Activated naive CD8-positive, alpha-beta T cell (primary cell): ENCODE results near the gene TMTC1.
A peak's percentile ranks its signal among the peaks of the same experiment; 100 is the strongest.

Experiments used
- H3K27ac Mint-ChIP-seq: one replicate; pipeline ENCODE4 v1.8.0; 2021; ENCODE audit warnings: mixed read lengths
- H3K27me3 Mint-ChIP-seq: one replicate; pipeline ENCODE4 v1.8.0; 2021; ENCODE audit warnings: mixed read lengths
- H3K36me3 Mint-ChIP-seq: one replicate; pipeline ENCODE4 v1.8.0; 2021; ENCODE audit warnings: mixed read lengths
- H3K4me1 Mint-ChIP-seq: one replicate; pipeline ENCODE4 v1.8.0; 2021; ENCODE audit warnings: low read depth, mixed read lengths
- H3K4me3 Mint-ChIP-seq: one replicate; pipeline ENCODE4 v1.8.0; 2021; ENCODE audit warnings: mild to moderate bottlenecking, mixed read lengths
- H3K9me3 Mint-ChIP-seq: one replicate; pipeline ENCODE4 v1.8.0; 2021; ENCODE audit warnings: low read depth, mixed read lengths

TMTC1 gene

DNA sequence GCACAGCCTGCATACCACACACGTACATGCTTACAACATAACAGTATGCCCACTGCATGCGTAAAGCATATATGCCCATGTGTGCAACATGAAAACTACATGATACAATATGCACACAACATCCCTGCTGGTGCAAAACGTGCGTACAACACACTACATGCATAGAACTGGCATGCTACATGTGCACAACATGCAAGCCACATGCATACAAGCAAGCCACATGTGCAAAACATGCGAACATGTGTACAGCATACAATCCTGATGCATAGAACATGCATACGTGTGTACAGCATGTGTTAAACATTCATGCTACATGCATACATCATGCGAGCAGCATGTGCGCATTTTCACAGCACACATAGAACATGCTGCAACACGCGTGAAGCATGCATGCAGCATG, 8.4 kb upstream of the TMTC1 start:
- Mint-ChIP-seq H3K4me3 (no peak overlapping the region), H3K36me3 (no peaks in the 10 kb centered on the region), H3K27me3 (peaks cover 5% of the 10 kb centered on the region), H3K9me3 (no peaks in the 10 kb centered on the region), H3K4me1 (no peaks in the 10 kb centered on the region), H3K27ac (no peak overlapping the region)

DNA sequence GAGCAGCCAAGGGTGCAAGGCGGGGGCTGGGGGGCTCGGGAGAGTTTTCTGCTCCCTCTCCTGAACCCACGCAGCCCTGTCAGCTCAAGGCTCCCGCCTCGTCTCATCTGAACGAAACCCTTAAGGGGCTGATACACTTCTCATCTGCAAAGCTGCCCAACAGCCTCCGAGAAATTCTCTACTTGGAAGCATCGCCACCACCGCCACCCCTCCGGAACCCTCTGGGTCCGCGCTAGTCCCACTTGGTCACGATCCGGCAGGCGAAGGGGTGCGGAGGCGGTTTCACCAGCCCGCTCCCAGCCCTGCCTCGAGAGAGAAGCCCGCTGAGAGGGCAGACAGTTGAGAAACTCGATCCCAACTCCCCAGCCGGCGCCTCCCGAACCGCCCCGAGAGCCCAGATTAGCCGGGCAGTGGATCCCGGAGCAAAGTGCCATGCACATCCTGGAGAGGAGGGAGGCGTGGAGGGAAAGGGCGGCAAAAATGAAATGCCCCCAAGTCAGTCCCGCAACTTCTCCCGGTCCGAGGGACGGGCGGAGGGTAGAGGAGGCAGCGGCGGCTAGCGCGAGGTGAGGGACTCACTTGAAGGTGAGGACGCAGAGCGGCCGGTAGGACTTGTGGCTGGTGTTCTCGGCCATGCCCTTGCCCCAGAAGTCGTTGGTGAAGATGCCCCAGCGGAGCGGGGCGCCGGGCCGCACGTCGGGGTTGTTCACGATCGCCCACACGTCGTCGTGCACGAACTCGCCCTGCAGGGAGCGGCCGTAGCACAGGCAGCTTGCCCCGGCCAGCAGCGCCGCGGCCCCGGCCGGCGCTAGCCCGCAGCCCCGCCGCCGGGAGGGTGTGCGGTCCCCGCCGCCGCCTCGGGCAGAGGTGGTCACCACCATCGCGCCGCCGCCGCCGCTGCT, 620 bp downstream of the TMTC1 start:
- H3K27me3 Mint-ChIP-seq = peaks cover 34% of the 10 kb centered on the region
- no peak overlapping the region for H3K27ac Mint-ChIP-seq
- H3K9me3 Mint-ChIP-seq = no peaks in the 10 kb centered on the region
- no peak overlapping the region for H3K4me3 Mint-ChIP-seq
- H3K36me3 Mint-ChIP-seq = no peaks in the 10 kb centered on the region
- peaks cover 11% of the 10 kb centered on the region for H3K4me1 Mint-ChIP-seq

DNA sequence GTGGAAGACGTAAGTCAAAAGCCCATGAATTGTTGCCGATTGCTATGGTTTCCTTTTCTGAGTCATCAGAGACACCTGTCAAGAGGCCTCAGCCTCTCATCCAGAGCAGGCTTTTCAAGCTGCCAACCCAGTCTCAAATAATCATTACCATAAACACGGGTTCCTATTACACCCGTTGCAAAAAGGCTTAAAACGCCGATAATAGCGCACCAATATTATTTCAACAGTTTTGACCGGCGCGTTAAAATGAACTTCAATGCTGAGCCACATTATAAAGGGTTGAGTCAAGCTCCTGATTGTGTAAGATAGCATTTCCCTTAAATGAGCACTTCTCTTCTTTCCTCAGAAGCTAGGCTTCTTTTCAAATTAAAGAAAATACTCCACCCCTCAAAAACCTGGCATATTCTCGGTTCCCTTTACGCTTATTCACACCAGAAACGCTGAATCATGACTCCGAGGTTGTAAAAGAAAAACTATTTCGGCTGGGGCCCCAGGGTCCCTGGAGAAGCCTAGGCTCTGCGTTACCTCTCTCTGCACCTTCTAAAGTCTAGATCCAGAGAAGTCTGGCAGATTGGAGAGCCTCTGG, 1.4 kb downstream of the TMTC1 start:
- H3K4me3 Mint-ChIP-seq = peak overlapping the region; percentile 48
- H3K9me3 Mint-ChIP-seq = no peaks in the 10 kb centered on the region
- H3K36me3 Mint-ChIP-seq = no peaks in the 10 kb centered on the region
- H3K27ac Mint-ChIP-seq = no peak overlapping the region
- H3K4me1 Mint-ChIP-seq = peaks cover 11% of the 10 kb centered on the region
- H3K27me3 Mint-ChIP-seq = peaks cover 32% of the 10 kb centered on the region

DNA sequence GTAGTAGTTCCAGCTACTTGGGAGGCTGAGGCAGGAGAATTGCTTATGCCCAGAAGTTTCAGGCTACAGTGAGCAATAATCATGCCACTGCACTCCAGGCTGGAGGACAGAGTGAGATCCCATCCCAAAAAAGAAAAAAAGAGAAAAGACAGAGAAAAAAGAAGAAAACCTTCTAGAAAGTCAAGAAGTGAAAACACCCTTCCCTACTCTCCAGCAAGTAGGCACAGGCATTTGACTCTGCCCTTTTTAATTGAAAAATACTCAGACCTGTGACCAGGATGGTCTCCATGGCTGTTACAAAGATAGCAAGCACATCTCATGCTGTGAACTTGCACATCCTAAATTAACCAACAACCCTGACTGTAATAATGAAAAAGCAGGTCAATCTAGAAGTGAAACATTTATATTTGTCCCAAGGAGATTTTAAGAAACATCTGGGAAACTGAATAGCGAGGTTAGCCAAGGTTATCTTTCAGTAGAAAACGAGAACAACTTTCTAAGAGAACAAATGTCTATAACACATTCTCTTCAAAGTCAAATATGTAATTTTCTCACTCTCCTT, 2.0 kb downstream of the TMTC1 start:
- no peaks in the 10 kb centered on the region for H3K36me3 Mint-ChIP-seq
- peaks cover 30% of the 10 kb centered on the region for H3K27me3 Mint-ChIP-seq
- no peak overlapping the region for H3K27ac Mint-ChIP-seq
- no peaks in the 10 kb centered on the region for H3K9me3 Mint-ChIP-seq
- H3K4me3 Mint-ChIP-seq = peak overlapping the region; percentile 48
- H3K4me1 Mint-ChIP-seq = peaks cover 11% of the 10 kb centered on the region

DNA sequence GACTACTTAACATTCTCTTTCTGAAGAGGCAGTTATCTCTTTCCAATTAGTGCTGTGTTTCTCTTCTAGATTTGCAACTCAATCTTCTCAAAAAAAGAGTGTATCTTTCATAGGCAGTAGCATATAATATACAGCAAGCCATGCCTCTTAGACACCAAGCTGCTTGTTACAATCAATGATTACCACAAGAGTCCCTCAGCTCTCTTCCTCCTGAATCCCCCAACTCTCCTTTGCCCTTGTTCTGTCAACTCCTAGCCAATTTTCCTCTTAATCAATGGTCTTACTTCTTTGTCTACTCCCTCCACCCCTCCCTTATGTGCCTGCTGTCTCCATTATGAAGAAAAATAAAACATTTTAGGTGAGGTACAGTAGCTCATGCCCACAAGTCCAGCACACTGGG, 2.6 kb downstream of the TMTC1 start:
- Mint-ChIP-seq H3K4me3 (no peak overlapping the region), H3K9me3 (no peaks in the 10 kb centered on the region), H3K27ac (no peak overlapping the region), H3K27me3 (peaks cover 31% of the 10 kb centered on the region), H3K36me3 (no peaks in the 10 kb centered on the region), H3K4me1 (peaks cover 11% of the 10 kb centered on the region)

DNA sequence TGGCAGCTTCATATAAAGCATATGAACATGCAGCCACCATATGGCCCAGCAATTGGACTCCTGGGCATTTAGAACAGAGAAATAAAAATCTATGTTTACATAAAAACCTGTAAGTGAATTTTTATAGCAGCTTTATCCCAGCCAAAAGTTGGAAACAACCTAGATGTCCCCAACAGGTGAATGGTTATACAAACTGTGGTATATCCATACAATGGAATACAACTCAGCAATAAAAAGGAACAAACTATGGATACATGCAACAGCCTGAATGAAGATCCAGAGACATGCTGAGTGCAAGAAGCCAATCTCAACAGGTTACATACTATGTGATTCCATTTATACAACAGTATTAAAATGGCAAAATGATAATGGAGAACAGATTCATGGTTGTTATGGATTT, 3.7 kb downstream of the TMTC1 start:
- Mint-ChIP-seq H3K36me3 (no peaks in the 10 kb centered on the region), H3K4me1 (peaks cover 11% of the 10 kb centered on the region), H3K9me3 (no peaks in the 10 kb centered on the region), H3K27me3 (peaks cover 28% of the 10 kb centered on the region), H3K27ac (no peak overlapping the region), H3K4me3 (no peak overlapping the region)

DNA sequence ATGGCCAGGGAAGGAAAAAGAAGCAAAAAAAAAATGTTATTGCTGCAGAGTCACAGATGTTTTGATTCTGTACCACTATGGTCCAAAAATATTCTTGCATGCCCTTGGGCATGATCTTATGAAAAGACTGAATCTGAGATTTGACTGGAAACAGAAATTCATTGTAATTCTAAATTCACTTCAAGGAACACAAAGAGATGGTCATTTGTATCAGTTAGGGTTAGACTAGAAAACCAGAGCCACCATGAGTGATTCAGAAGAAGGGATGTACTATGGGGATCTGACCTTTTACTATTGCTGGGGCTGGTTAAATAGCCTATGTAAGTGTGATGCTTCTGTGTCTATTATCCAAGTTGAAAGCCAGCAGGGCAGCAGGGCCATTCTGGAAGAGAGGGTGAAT, 5.2 kb downstream of the TMTC1 start:
- Mint-ChIP-seq H3K27ac (no peak overlapping the region), H3K36me3 (no peaks in the 10 kb centered on the region), H3K4me1 (peaks cover 9% of the 10 kb centered on the region), H3K4me3 (no peak overlapping the region), H3K9me3 (no peaks in the 10 kb centered on the region), H3K27me3 (peaks cover 26% of the 10 kb centered on the region)

DNA sequence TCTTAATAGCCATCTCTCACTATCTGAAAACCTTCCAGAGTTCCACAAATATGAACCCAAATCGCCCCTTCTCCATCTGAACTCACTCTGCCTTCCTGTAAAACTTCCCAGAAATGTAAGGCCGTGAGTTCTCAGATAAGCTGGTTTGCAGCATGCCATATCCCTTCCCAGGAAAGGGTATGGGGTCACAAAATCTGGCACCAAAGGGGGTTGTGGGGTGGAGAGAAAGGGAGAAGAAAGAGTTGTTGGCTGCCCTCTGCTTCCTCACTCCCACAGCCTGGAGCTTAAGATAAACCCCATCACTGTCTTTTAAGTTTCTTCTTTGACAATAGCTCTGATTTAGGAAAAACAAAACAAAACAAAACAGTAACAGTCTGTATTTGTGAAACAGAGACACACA, 10.7 kb downstream of the TMTC1 start:
- no peaks in the 10 kb centered on the region for H3K36me3 Mint-ChIP-seq
- no peaks in the 10 kb centered on the region for H3K9me3 Mint-ChIP-seq

DNA sequence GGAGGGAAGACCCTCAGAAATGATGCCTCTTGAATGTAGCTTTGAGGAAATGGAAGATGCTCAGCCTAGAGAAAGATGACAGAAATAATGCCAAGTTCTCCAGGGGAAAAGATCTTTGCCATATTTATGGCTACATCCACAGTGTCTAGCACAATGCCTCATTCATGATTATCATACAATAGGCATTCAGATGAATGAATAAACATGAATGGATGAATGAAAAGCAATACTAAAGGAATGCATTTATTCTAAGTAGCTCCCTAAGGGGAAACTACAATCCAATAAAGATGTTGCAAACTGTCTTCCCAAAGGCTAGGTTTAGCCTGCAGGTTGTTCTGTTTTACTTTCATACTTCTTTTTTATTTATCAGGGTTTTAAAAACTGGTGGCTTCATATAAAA, 12.0 kb downstream of the TMTC1 start:
- peaks cover 3% of the 10 kb centered on the region for H3K27me3 Mint-ChIP-seq
- H3K4me3 Mint-ChIP-seq = no peak overlapping the region
- H3K36me3 Mint-ChIP-seq = no peaks in the 10 kb centered on the region
- H3K27ac Mint-ChIP-seq = no peak overlapping the region
- H3K4me1 Mint-ChIP-seq = no peaks in the 10 kb centered on the region
- H3K9me3 Mint-ChIP-seq = no peaks in the 10 kb centered on the region

More for the DNA sequence above, 10.7 kb downstream of the TMTC1 start:
- peaks cover 4% of the 10 kb centered on the region for H3K27me3 Mint-ChIP-seq
- H3K4me3 Mint-ChIP-seq = no peak overlapping the region
- no peaks in the 10 kb centered on the region for H3K4me1 Mint-ChIP-seq
- H3K27ac Mint-ChIP-seq = no peak overlapping the region

DNA sequence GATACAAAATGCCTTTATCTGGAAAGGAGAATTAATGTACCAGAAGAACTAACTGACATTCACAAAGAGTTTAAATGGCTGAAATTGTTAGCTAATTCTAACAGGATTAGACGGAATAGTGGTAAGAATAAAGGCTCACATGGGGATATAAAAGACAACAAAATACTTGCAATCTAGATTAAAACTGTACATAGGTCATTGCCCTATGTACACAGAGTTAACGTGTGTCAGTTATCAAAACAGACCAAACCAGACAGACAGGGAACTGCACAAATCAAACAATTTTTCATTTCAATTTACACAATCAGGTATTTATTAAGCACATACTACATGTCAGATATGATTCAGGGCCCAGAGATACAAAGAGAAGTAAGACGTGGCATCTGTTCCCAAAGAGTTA, 12.6 kb downstream of the TMTC1 start:
- H3K4me3 Mint-ChIP-seq = no peak overlapping the region
- no peaks in the 10 kb centered on the region for H3K36me3 Mint-ChIP-seq
- H3K27ac Mint-ChIP-seq = no peak overlapping the region
- H3K9me3 Mint-ChIP-seq = no peaks in the 10 kb centered on the region
- H3K27me3 Mint-ChIP-seq = no peaks in the 10 kb centered on the region
- H3K4me1 Mint-ChIP-seq = no peaks in the 10 kb centered on the region

DNA sequence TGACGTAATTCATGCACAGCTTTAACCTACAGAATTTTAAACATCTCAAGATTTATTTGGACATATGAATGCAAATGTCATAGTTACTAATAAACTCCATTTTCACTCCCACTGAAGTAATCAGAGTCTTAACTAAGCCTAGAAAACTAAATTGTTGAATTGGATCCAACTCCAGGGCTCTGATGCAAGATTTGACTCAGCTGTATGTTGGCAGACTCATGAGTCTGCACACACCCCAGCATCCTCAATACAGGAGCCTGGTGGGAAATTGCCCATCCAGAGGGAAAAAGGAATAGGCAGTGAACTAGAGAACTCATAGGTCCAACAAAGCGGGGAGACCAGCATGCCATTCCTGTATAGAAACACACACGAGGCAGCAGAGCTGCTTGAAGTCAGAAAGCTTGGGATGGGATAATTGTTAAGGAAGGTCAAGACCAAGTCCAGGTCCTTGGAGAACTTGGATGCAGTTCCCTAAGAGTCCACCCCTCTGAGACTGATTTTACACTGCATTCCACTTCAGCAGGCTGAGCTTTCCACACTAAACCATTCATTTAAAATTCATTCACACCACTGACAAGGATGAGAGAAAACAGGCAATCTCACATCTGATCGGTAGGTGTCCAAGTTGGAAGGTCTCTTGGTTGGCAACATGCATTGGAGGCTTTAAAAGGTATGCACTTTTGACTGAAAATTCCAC, 14.4 kb downstream of the TMTC1 start:
- Mint-ChIP-seq H3K9me3 (no peaks in the 10 kb centered on the region), H3K4me1 (no peaks in the 10 kb centered on the region), H3K4me3 (no peak overlapping the region), H3K36me3 (no peaks in the 10 kb centered on the region), H3K27ac (no peak overlapping the region), H3K27me3 (no peaks in the 10 kb centered on the region)

DNA sequence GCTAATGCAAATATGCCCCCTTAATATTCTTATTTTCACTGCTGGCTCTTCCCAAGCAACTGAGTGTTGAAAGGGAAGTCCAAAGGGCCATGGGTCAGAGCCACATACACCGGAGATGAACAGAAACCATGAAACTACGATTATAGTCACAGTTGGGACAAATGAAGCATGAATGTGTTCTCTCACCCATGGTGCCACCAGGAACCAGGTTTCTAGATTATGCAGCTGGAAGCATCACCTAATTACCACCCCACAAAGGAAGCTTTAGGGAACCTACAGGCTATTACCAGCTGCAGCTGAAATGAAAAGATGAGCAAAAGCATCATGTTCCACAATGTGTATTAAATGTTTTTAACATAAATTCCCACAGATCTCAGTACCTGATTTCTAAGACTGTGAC, 15.4 kb downstream of the TMTC1 start:
- Mint-ChIP-seq H3K27me3 (no peaks in the 10 kb centered on the region), H3K4me3 (no peak overlapping the region), H3K4me1 (no peaks in the 10 kb centered on the region), H3K27ac (no peak overlapping the region), H3K36me3 (no peaks in the 10 kb centered on the region), H3K9me3 (no peaks in the 10 kb centered on the region)

DNA sequence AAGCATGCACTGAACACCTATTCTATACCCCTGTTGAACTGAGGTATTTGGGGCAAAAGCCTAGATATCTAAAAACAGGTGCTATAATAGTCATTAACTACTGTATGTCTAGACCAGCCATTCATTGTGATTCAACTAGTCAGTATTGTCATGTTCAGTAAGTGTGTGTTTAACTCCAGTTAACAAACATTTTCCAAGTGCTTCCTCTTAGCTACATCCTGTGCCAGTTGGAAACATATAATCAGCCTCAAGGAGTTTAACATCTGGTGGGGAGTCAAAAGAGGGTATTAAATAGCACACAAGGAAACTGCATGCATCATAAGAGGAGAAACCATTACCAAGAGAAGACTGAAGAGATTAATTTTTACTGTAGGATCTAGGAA, 20.4 kb downstream of the TMTC1 start:
- H3K27ac Mint-ChIP-seq = no peak overlapping the region
- H3K36me3 Mint-ChIP-seq = no peaks in the 10 kb centered on the region
- no peaks in the 10 kb centered on the region for H3K27me3 Mint-ChIP-seq
- H3K4me3 Mint-ChIP-seq = no peak overlapping the region
- no peaks in the 10 kb centered on the region for H3K4me1 Mint-ChIP-seq
- H3K9me3 Mint-ChIP-seq = no peaks in the 10 kb centered on the region

DNA sequence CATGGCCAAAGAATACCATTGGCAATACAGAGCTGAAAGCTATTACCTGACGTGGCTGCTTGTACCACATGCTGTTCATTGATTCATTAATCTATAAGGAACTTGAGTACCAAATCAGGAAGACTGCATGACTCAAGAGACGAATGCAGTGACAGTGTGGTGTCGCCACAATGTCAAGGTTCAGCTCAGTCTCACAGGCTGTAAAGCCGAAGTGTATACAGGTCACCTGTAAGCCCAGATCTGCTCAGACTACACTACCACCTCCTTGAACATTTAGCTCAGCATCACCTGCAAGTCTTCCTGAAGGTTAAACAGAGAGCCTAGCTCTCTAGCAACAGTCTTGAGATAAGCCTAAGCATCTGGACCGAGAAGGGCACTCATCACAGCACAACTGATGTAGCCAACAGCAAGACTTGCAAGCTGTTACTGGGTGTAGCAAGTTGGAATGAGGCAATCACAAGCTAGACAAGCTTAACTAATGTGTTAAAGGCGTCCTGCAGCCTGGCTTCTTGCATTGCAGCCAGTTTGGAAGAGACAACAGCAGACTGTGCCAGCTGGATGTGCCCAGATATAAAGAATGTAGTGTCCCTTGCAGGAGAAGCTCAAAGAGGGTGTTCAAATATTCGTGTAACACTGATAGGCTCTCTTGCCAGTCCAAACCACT, 21.0 kb downstream of the TMTC1 start:
- no peaks in the 10 kb centered on the region for H3K4me1 Mint-ChIP-seq
- H3K27ac Mint-ChIP-seq = no peak overlapping the region
- H3K27me3 Mint-ChIP-seq = no peaks in the 10 kb centered on the region
- H3K4me3 Mint-ChIP-seq = no peak overlapping the region
- H3K9me3 Mint-ChIP-seq = no peaks in the 10 kb centered on the region
- H3K36me3 Mint-ChIP-seq = no peaks in the 10 kb centered on the region

DNA sequence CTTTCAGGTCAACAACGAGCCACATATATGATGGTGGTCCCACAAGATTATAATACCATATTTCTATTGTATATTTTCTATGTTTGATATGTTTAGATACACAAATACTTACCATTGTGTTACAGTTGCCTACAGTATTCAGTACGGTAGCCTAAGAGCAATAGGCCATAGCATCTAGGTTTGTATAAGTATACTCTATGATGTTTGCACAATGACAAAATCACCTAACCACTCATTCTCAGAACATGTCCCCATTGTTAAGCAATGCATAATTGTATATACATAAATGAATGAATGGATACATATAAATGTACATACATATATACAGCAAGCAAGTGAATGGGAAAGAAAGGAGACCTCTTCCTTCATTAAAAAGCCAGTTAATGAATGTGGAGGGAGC, 23.8 kb downstream of the TMTC1 start:
- no peaks in the 10 kb centered on the region for H3K36me3 Mint-ChIP-seq
- no peak overlapping the region for H3K27ac Mint-ChIP-seq
- no peak overlapping the region for H3K4me3 Mint-ChIP-seq
- H3K9me3 Mint-ChIP-seq = no peaks in the 10 kb centered on the region
- H3K4me1 Mint-ChIP-seq = no peaks in the 10 kb centered on the region
- H3K27me3 Mint-ChIP-seq = no peaks in the 10 kb centered on the region
